Astrocyte of the spinal cord (primary cell): ENCODE measurements around the gene SFSWAP.
"Not testable (repeated sequence)": the region's sequence is repeated elsewhere in the genome, so short reads cannot be mapped to it uniquely, and the experiment has no call there.

Experiments
- DNase-seq: peaks from one replicate; pipeline ENCODE4 v3.0.0; 2011; ENCODE audit warnings: low read depth, low spot score
- H3K4me3 ChIP-seq: 2 replicates; pipeline ENCODE4 v1.5.1; 2011; ENCODE audit warnings: low read depth, mild to moderate bottlenecking, low read length, moderate library complexity
- CTCF ChIP-seq: IDR thresholded peaks from 2 replicates; pipeline ENCODE4 v1.5.1; 2012; ENCODE audit warnings: low read depth, mild to moderate bottlenecking, low read length, inconsistent platforms
- in situ Hi-C: cut with HindIII; loops from 2 replicates; pipeline ENCODE4 v1.10.0; 2017; ENCODE audit warnings: low sequenced_read_pairs

SFSWAP gene

GRCh38 chr12:131677699-131678098, 33.2 kb upstream of the SFSWAP start:
- H3K4me3 ChIP-seq, result no peak overlapping the region
- no peak for DNase-seq
- in situ Hi-C loops, result no loop called here
- TF ChIP-seq CTCF, result no peak

- H3K4me3 ChIP-seq, in situ Hi-C loops, DNase-seq: not testable (repeated sequence)
Measured at GRCh38 chr12:131678389-131679181, 32.3 kb upstream of the SFSWAP start.

- H3K4me3 ChIP-seq, DNase-seq, in situ Hi-C loops: not testable (repeated sequence)
Measured at GRCh38 chr12:131679186-131679585, 31.7 kb upstream of the SFSWAP start.

GRCh38 chr12:131679816-131680215, 31.1 kb upstream of the SFSWAP start:
- H3K4me3 ChIP-seq, in situ Hi-C loops: not testable (repeated sequence)

GRCh38 chr12:131680392-131681256, 30.3 kb upstream of the SFSWAP start:
- DNase-seq, in situ Hi-C loops: not testable (repeated sequence)

More at GRCh38 chr12:131679816-131680215, 31.1 kb upstream of the SFSWAP start:
- not testable (repeated sequence) for DNase-seq

GRCh38 chr12:131681257-131681620, 29.7 kb upstream of the SFSWAP start:
- in situ Hi-C loops, result no loop called here
- no peak for TF ChIP-seq CTCF
- H3K4me3 ChIP-seq, result no peak overlapping the region
- DNase-seq, result no peak

More at GRCh38 chr12:131680392-131681256, 30.3 kb upstream of the SFSWAP start:
- H3K4me3 ChIP-seq, result not testable (repeated sequence)

GRCh38 chr12:131681746-131682509, 29.0 kb upstream of the SFSWAP start:
- in situ Hi-C loops, H3K4me3 ChIP-seq, DNase-seq: not testable (repeated sequence)

GRCh38 chr12:131682510-131682895, 28.4 kb upstream of the SFSWAP start:
- H3K4me3 ChIP-seq, result no peak overlapping the region
- no peak for TF ChIP-seq CTCF
- no peak for DNase-seq
- in situ Hi-C loops, result no loop called here
